Upper lobe of left lung (tissue), 4 donors: Measurements from ENCODE around the gene ADGRG1.

Experiments
- CTCF ChIP-seq, 6 experiments: fragments of 450-650 bp in 4 of 6; fragments of 200-600 bp in 2 of 6; sonication (generic) in 2 of 6; IDR thresholded peaks; one replicate each; pipeline ENCODE4 v1.5.1; 2016 to 2019; ENCODE audit warnings: antibody characterized with exemption in 6 of 6
- POLR2A ChIP-seq, 4 donors: fragments of 450-650 bp; IDR thresholded peaks; one replicate each; pipeline ENCODE4 v1.5.1; 2016 to 2017; ENCODE audit warnings: antibody characterized with exemption in 4 of 4, mild to moderate bottlenecking in 2 of 4

DNA sequence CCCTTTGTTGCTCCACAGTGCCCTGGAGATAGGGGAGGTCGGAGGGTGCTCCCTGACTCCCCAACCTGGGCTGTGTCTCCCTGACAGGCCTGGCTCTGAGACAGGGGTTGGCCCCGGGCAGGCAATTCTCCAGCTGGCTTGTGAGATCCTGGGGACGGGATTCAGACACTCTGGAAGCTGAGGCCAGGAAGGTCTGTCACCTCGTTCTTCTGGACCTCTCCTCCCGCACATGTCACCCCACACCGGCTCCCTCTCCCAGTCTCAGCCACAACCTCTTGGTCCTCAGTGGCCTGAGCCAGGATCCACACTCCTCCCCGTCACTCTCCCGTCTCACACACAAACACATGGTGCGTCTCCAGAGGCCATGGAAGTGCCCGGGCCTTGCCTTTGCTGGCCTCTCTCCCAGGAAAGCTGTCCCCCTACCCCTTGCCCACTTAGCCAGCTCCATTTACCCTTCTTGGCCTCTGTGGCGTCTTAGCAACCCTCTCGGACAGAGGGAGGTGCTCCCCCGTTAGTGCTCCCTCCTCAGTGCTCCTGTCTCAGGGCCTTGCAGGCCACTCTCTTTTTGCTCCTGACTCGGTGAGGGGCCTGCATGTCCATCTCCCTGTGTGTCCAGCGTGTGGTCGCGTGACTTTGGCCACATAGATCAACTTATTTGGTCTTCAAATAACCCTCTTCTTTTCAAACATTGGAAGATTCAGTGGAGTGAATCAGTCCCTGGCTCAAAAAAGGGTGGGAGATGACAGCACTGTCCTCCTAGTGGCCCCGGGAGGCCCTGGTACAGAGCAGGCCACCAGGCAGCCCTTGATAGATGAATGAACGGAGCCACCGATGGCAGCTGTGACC is 40.4 kb downstream of the ADGRG1 start:
- TF ChIP-seq CTCF (IDR thresholded peaks at IDR 0.05): no peak
- no peak for TF ChIP-seq POLR2A (IDR thresholded peaks at IDR 0.05)
